NCI-H1417 (cell line): ENCODE results near the gene CYP2A7.
"Not testable (repeated sequence)": the region's sequence is repeated elsewhere in the genome, so short reads cannot be mapped to it uniquely, and the experiment has no call there.

Experiments used
- DNase-seq, 3 experiments: peaks; one replicate each; lab custom pipeline; 2025; lab: John Stamatoyannopoulos, UW

Gene CYP2A7, protein sequence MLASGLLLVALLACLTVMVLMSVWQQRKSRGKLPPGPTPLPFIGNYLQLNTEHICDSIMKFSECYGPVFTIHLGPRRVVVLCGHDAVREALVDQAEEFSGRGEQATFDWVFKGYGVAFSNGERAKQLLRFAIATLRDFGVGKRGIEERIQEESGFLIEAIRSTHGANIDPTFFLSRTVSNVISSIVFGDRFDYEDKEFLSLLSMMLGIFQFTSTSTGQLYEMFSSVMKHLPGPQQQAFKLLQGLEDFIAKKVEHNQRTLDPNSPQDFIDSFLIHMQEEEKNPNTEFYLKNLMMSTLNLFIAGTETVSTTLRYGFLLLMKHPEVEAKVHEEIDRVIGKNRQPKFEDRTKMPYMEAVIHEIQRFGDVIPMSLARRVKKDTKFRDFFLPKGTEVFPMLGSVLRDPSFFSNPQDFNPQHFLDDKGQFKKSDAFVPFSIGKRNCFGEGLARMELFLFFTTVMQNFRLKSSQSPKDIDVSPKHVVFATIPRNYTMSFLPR

DNA sequence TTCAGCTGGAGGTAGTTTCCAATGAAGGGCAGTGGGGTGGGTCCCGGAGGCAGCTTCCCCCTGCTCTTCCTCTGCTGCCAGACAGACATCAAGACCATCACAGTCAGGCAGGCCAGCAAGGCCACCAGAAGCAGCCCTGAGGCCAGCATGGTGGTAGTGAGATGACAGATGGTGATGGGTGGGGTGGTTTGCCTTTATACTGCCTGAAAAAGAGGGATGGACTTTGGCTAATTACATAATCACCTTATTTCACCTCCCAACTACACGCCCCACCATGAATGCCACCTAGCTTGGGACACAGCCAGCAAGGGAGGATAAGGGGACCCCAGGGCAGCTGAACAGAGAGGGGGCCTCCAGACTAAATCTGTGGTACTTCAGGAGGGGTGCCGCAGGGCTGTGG lies at the start of gene CYP2A7:
CYP2A7 (minus strand) TSS at position 170 of the 400 bp plus-strand sequence; CDS start at position 149, 21 bp downstream.
- DNase-seq: not testable (repeated sequence)

DNA sequence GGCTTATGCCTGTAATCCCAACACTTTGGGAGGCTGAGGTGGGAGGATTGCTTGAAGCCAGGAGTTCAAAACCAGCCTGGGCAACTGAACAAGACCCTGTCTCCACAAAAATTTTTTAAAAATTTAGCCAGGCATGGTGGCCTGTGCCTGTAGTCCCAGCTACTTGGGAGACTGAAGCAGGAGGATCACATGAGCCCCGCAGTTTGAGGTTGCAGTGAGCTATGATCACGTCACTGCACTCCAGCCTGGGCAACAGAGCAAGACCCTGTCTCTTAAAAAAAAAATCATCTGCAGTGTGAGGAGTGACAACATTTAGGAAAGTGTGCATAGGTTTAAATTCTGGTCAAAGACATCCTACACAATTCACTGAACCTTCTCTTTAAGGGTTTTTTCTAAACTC lies 48.8 kb upstream of the CYP2A7 start:
- DNase-seq: not testable (repeated sequence)

DNA sequence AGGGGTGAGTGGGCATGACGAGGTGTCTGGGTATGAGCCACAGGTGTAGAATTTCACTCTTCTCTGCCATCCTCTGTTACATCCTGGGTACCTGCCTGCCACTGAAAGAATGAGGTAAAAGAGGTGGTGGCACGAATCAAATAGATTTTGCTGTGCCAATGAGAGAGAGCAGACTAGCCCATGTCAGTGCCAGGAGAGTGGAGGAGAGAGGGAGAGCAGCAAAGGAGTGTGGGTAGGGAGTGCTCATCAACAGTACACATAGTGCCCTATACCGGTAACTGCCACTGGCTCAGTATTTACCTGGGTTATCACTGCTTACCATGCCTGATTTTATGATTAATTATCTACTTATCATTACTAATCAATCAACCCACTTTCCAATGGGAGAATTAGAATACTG lies 47.9 kb upstream of the CYP2A7 start:
- not testable (repeated sequence) for DNase-seq

DNA sequence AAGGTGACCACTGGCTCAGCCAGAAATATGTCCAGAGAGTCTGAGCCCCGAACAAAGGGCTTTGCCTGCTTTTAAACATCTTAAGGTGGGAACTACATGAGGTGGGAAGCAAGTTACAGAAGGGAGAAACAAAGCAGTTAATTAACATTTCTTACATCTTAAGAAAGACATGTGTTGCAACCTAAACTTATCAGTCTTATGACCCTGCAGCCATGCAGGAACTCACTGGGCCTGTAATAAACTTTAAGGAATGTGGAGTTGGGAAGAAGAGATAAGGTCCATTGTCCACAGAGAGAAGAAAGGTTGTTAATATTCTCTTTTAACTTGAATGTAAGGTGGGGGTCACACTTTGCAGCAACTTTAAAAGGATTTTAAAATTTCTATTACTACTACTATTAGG lies 46.8 kb upstream of the CYP2A7 start:
- DNase-seq: no peak

DNA sequence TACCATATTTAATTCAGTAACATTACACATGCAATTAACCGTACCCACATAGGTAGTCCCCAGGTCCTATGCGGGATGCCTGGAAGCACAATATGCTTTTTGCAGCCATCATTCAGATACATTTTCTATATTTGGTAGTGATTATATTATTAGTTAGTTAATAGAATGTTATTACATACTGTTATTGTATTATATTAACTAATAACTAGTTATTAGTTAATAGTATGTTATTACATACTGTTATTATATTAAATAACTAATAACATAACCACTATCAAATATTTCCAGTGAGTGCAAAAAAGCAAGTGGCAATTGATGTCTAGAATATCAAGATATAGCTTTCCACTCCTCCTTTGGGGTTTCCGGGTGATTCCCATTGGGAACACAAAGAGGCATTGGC lies 45.5 kb upstream of the CYP2A7 start:
- no peak for DNase-seq

DNA sequence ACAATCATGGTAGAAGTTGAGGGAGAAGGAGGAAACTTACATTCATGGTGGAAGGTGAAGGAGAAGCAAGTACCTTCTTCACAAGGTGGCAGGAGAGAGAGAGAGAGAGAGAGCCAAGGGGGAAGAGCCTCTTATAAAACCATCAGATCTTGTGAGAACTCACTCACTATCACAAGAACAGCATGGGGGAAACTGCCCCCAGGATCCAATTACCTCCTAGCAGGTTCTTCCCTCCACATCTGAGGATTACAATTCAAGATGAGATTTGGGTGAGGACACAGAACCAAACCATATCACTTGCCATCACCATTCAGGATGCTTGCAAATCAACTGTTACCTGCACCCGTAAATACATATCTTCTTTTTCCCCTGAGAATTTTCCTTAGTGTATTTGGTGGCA lies 44.2 kb upstream of the CYP2A7 start:
- not testable (repeated sequence) for DNase-seq

DNA sequence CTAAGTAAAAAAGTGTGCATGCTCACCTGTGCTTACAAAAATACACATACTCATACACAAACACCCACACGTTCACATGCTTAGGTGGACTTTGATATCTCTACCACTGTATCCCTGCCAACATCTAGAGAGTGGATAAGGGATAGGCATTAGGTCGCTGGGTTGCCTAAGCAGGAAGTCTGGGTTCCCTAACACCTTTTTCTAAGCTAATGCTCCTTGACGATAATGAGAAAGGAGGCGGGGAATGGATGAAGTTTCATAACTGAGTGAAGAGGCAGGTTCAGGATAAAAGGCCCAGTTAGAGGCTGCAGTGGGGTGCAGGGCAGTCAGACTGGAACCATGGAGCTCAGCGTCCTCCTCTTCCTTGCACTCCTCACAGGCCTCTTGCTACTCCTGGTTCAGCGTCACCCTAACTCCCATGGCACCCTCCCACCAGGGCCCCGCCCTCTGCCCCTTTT lies 41.9 kb upstream of the CYP2A7 start:
- DNase-seq: no peak

DNA sequence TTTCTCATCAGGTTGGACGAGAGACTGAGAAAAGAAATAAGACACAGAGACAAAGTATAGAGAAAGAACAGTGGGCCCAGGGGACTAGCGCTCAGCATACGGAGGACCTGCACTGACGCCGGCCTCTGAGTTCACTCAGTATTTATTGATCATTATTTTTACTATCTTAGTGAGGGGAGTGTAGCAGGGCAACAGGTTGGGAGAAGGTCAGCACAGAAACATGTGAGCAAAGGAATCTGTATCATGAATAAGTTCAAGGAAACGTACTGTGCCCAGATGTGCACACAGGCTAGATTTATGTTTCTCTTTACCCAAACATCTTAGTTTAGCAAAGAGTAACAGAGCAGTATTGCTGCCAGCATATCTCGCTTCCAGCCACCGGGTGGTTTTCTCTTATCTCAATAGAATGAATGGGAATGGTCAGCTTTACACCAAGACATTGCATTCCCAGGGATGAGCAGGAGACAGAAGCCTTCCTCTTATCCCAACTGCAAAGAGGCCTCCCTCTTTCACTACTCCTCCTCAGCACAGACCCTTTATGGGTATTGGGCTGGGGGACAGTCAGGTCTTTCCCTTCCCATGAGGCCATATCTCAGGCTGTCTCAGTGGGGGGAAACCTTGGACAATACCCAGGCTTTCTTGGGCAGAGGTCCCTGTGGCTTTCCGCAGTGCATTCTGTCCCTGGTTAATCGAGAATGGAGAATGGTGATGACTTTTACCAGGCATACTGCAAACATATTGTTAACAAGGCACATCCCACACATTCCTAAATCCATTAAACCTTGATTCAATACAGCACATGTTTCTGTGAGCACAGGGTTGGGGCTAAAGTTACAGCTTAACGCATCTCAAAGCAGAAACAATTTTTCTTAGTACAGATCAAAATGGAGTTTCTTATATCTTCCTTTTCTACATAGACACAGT lies 40.5 kb upstream of the CYP2A7 start:
- DNase-seq: not testable (repeated sequence)

DNA sequence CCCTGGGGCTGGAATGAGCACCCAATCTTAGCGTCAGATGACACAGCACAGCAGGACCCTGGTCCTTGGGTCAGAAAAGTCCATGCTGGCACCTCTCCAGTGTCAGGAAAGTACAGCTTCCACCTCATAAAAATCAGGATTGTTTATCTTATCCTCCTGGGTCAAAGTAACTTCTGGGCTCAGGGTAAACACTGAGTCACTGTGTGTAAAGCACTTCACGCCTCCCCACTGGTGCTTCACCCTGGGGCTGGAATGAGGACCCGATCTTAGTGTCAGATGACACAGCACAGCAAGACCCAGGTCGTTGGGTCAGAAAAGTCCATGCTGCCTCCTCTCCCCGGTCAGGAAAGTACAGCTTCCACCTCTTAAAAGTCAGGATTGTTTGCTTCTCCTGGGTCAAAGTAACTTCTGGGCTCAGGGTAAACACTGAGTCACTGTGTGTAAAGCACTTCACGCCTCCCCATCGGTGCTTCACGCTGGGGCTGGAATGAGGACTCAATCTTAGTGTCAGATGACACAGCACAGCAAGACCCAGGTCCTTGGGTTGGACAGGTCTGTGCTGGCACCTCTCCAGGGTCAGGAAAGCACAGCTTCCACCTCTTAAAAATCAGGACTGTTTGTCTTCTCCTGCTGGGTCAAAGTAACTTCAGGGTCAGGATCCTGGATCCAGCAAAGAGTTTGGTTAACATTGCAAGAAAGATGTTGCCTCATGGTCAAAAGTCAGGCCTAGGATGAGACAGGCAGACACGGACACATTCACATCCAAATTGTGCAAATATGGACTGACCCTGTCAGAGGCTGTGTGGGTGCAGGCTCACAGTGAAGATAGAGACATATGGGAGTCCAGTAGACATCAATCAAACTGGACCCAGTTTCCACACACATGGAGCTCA lies 39.2 kb upstream of the CYP2A7 start:
- peak in 2 of 3 experiments; percentile 3 to 47 for DNase-seq

DNA sequence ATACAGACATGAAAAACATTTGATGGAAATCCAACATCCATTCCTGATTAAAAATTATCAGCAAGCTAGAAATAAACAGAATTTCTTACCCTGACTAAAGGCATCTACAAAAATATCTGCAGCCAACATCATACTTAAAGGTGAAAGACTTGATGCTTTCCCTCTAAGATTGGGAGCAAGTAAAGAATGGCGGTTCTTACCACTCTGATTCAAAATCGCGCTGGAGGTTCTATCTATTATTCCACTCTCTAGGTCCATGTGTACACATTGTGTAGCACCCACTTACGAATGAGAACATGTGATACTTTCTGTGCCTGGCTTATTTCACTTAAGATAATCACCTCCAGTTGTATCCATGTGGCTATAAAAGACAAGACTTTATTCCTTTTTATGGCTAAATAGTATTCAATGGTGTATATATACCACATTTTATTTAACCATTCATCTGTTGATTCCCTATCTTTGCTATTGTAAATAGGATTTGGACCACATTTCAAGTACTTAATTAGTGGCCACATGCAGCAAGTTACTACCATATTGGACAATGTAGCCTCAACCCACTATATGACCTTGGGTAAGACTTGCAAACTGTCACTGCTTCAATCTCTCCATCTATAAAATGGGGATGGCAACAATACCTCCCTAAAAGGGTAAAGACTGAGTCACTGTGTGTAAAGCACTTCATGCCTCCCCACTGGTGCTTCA lies 38.4 kb upstream of the CYP2A7 start:
- no peak for DNase-seq

DNA sequence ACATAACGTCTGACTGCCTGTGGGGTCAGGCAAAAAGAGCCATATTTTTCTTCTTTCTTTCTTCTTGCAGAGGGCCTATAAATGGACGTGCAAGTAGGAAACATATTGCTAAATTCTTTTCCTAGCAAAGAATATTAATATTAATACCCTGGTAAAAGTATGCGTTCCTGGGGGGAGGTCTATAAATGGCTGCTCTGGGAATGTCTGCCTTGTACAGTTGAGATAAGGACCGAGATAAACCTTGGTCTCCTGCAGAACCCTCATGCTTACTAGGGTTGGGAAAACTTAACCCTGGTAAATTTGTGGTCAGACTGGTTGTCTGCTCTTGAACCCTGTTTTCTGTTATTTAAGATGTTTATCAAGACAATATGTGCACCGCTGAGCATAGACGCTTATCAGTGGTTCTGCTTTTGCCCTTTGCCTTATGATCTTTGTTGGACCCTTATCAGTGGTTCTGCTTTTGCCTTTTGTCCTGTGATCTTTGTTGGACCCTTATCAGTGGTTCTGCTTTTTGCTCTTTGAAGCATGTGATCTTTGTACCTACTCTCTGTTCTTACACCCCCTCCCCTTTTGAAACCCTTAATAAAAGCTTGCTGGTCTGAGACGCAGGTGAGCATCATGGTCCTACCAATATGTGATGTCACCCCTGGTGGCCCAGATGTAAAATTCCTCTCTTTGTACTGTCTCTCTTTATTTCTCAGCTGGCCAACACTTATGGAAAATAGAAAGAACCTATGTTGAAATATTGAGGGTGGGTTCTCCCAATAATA lies 37.7 kb upstream of the CYP2A7 start:
- DNase-seq: not testable (repeated sequence)

DNA sequence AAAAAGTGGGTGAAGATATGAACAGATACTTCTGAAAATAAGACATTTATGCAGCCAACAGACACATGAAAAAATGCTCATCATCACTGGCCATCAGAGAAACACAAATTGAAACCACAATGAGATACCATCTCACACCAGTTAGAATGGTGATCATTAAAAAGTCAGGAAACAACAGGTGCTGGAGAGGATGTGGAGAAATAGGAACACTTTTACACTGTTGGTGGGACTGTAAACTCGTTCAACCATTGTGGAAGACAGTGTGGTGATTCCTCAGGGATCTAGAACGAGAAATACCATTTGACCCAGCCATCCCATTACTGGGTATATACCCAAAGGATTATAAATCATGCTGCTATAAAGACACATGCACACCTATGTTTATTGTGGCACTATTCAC lies 36.3 kb upstream of the CYP2A7 start:
- not testable (repeated sequence) for DNase-seq

DNA sequence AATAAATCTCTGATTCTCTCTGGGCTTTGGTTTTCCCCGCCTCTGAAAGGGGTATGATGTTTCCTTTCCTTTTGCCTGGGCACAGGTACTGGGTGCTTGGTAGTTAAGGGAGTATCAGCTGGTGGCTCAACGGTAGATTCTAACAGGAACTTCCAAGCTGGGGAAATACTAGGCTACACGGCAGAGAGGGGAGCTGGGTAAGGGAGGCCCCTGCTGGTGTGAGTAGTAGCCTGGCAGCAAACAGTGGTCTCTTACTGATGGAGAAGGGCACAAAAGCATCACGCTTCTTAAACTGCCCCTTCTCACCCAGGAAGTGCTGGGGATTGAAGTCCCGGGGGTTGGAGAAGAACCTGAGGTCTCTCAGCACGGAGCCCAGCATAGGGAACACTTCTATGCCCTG lies 26.9 kb upstream of the CYP2A7 start:
- no peak for DNase-seq

DNA sequence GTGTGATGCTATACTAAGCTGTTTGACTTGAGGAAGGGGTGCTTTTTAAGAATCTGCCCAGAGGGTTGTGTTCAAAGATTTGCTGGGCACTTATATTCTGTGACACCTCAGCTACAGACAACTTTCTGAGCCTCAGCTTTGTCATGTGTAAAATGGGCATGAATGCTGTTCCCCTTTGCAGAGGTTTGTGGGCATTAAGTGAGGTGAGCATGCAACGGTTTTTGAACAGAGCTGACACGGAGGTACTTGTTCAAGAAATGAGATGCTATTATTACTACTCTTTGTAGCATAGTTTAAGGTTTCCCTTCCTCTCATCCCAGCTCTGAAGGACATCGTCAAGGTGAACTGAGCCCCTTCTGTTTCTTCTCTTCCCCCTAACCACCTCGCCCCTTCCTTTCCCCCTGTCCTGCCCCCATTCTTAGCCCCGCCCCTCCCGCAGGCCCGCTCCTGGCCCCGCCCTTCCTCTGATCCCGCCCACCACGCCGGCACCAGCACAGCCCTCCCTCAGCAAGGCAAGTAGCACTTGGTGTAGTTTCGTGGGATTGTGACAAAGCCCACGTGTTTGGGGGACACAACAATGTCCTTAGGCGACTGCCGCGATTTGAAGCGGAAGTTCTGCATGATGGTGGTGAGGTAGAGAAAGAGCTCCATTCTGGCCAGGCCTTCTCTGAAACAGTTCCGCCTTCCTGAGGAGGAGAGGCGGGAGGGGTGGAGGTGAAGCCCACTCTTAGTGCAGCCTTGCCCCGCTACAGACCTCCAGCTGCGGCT lies 26.1 kb upstream of the CYP2A7 start:
- DNase-seq: no peak

DNA sequence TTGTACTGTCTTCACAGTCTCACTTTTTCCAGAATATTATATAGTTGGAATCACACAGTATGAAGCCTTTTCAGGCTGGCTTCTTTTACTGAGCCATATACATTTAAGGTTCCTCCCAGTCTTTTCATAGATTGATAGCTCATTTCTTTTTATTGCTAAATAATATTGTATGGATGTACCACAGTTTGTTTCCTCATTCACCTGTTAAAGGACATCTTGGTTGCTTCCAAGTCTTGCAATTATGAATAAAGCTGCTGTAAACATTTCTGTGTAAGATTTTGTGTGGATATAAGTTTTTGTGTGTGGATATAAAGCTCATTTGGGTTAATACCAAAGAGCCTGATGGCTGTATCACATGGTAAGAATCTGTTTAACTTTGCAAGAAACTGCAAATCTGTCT lies 24.5 kb upstream of the CYP2A7 start:
- DNase-seq: no peak

DNA sequence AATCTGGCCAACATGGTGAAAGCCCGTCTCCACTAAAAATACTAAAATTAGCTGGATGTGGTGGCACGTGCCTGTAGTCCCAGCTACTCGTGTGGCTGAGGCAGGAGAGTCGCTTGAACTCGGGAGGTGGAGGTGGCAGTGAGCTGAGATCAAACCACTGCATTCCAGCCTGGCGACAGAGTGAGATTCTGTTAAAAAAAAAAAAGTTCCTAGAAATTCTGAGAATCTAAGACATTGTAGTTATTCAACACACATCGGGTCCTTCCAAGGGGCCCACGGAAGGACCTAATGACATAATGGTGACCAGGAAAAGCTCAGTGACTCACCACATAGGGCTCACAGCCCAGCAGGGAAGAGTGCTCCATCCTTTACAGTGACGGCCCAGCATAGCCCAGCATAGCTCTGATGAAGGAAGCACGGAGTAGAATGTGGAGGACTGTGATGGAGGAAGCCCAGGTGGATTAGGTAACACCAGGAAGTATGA lies 22.7 kb upstream of the CYP2A7 start:
- not testable (repeated sequence) for DNase-seq

DNA sequence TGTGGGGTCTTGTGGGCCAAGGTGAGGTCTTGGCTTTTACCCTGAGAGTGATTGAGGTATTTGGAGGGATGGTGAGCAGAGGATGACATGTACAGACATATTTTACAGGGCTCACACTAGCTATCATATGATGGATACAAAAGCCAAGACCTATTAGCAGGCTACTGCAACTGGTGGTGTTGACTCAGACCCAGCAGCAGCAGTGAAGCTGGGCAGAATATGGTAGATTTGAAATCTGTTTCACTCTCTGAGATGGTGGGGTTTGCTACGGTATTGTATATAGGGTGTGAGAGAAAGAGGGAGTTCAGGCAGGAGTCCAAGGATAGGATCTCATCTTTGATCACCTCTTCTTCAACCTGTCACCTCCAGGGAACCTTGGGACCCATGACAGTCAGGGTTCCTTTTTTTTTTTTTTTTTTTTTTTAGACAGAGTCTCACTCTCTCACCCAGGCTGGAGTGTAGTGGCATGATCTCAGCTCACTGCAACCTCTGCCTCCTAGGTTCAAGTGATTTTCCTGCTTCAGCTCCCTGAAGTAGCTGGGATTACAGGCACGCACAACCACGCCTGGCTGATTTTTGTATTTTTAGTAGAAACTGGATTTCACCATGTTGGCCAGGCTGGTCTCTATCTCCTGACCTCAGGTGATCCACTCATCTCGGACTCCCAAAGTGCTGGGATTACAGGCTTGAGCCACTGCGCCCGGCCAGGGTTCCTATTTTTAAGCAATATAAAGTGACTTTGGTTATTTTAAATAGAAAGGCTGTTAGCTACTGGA lies 20.1 kb upstream of the CYP2A7 start:
- DNase-seq: not testable (repeated sequence)

DNA sequence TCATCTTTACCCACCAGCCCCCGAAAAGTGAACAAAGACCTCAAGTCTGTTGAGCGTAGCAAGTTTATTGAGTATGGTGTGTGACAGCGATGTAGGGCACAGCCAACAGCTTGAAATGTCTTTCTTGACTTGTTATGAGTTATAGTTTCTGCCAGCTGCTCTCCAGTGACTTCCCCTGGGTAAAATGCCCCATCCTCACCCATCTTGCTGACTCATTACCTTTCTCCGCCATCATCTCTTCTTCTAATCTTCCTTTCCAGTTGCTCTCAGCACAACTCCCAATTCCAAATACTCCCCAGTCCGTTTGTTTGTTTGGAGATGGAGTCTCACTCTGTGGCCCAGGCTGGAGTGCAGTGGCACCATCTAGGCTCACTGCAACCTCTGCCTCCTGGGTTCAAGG lies 18.5 kb upstream of the CYP2A7 start:
- DNase-seq: not testable (repeated sequence)
